Mucosa of descending colon (tissue), 3 donors: ENCODE data around the gene E4F1. TPM values are rescaled to one million over a fixed set of nuclear protein-coding genes. Genes with fewer than 3 reads are reported as not detected.
A peak's percentile ranks its signal among the peaks of the same experiment; 100 is the strongest.

Experiments
- ATAC-seq: fragments of 200-7000 bp; cut with Tn5 transposase; one replicate; pipeline ENCODE4 v1.9.1; 2020; ENCODE audit warnings: mild to moderate bottlenecking, moderate library complexity
- DNase-seq, 3 donors: peaks; one replicate each; pipeline ENCODE4 v3.0.0-alpha.2; 2020
- H3K36me3 ChIP-seq: fragments of 200-600 bp; one replicate; pipeline ENCODE4 v1.8.0; 2021; ENCODE audit warnings: low read depth, mild to moderate bottlenecking
- H3K4me1 ChIP-seq: fragments of 200-600 bp; one replicate; pipeline ENCODE4 v1.8.0; 2021; ENCODE audit warnings: low read depth, mild to moderate bottlenecking
- H3K4me3 ChIP-seq: fragments of 200-600 bp; one replicate; pipeline ENCODE4 v1.8.0; 2021; ENCODE audit warnings: mild to moderate bottlenecking
- H3K9me3 ChIP-seq: fragments of 200-600 bp; one replicate; pipeline ENCODE4 v1.8.0; 2021; ENCODE audit warnings: mild to moderate bottlenecking
- CTCF ChIP-seq: fragments of 200-600 bp; IDR thresholded peaks from one replicate; pipeline ENCODE4 v1.8.0; 2022; ENCODE audit warnings: antibody characterized with exemption, mild to moderate bottlenecking
- intact Hi-C, 2 donors: fragments of 100-400 bp; cut with DNase I in 1 of 2; cut with micrococcal nuclease in 1 of 2; formaldehyde crosslinking; loops; one replicate each; pipeline versions ENCODE4 v1.11.0 to v1.11.1; 2022; cut with DNase I, micrococcal nuclease
- total RNA-seq, 3 donors: library from RNA; stranded (reverse); fragmentation: NEBNext Ultra II Directional in 2 of 3; extraction: Animal tissue kit (Norgen Biotek cat#: 25700) in 2 of 3; gene quantifications; one replicate each; pipeline versions ENCODE4 v1.2.1 to v1.2.4, GENCODE V29; 2021 to 2023
- donor health status: DM: no; HTN: no; CAD: no; lungs with moderate emphysema.
- donor health status: DM: no; HTN: no; CAD: no.
- donor health status: DM: no; HTN: yes; CAD: no.

The E4F1 gene
- total RNA-seq, 3 donors from 2014 or later: 23.5 to 28.3 (median 24.2) TPM

- TF ChIP-seq CTCF: no peak
- DNase-seq: no peak
- Histone ChIP-seq H3K4me3 (no peak overlapping the region), H3K4me1 (no peaks in the 10 kb centered on the region), H3K9me3 (no peaks in the 10 kb centered on the region), H3K36me3 (peaks cover 3% of the 10 kb centered on the region)
- peak; percentile 4 for ATAC-seq
- intact Hi-C loops: no loop called here
Observed at GRCh38 chr16:2243031-2243528, 19.7 kb downstream of the E4F1 start.

GRCh38 chr16:2243781-2244180 is 20.4 kb downstream of the E4F1 start:
- ATAC-seq (no peak), DNase-seq (no peak)
- intact Hi-C loops: no loop called here
- no peaks in the 10 kb centered on the region for H3K4me1 ChIP-seq
- no peaks in the 10 kb centered on the region for H3K9me3 ChIP-seq
- peaks cover 3% of the 10 kb centered on the region for H3K36me3 ChIP-seq
- TF ChIP-seq CTCF: no peak
- H3K4me3 ChIP-seq: no peak overlapping the region

GRCh38 chr16:2244301-2244700 is 20.9 kb downstream of the E4F1 start:
- no peak overlapping the region for H3K4me3 ChIP-seq
- intact Hi-C loops: no loop called here
- no peak for TF ChIP-seq CTCF
- peaks cover 3% of the 10 kb centered on the region for H3K36me3 ChIP-seq
- peaks cover 2% of the 10 kb centered on the region for H3K4me1 ChIP-seq
- DNase-seq (peak in 1 of 3 donors; percentile 41), ATAC-seq (no peak)
- H3K9me3 ChIP-seq: no peaks in the 10 kb centered on the region

- intact Hi-C loops: no loop called here
- no peak for TF ChIP-seq CTCF
- Histone ChIP-seq H3K4me1 (peaks cover 2% of the 10 kb centered on the region), H3K9me3 (no peaks in the 10 kb centered on the region), H3K36me3 (peaks cover 3% of the 10 kb centered on the region), H3K4me3 (no peak overlapping the region)
- DNase-seq: no peak
- ATAC-seq: no peak
Observed at GRCh38 chr16:2244926-2245795, 21.8 kb downstream of the E4F1 start.

- intact Hi-C loops: no loop called here
- Histone ChIP-seq H3K36me3 (peaks cover 3% of the 10 kb centered on the region), H3K9me3 (no peaks in the 10 kb centered on the region), H3K4me3 (no peak overlapping the region), H3K4me1 (peaks cover 2% of the 10 kb centered on the region)
- no peak for TF ChIP-seq CTCF
- DNase-seq: no peak
- no peak for ATAC-seq
Observed at GRCh38 chr16:2246301-2246885, 23.0 kb downstream of the E4F1 start.
